Measurements from ENCODE around the gene NPLOC4.
A peak's percentile ranks its signal among the peaks of the same experiment; 100 is the strongest.

NPLOC4 gene

GRCh38 chr17:81522491-81523401 is 114.2 kb downstream of the NPLOC4 start:
- no peak overlapping the region for H3K4me3 ChIP-seq (ENCODE audit: control insufficient read depth, low read depth, low read length)
- TF ChIP-seq CTCF (IDR thresholded peaks at IDR 0.05; ENCODE audit: control insufficient read depth, insufficient read depth, low read depth, low read length, missing control alignments): no peak
- no peak for DNase-seq (ENCODE audit: low read depth)

GRCh38 chr17:81520021-81520901 is 116.7 kb downstream of the NPLOC4 start:
- no peak overlapping the region for H3K4me3 ChIP-seq (ENCODE audit: control insufficient read depth, low read depth, low read length)
- no peak for DNase-seq (ENCODE audit: low read depth)
- no peak for TF ChIP-seq CTCF (IDR thresholded peaks at IDR 0.05; ENCODE audit: control insufficient read depth, insufficient read depth, low read depth, low read length, missing control alignments)

GRCh38 chr17:81519284-81520020 is 117.5 kb downstream of the NPLOC4 start:
- no peak for DNase-seq (ENCODE audit: low read depth)
- peak overlapping the region; percentile 80 for H3K4me3 ChIP-seq (ENCODE audit: control insufficient read depth, low read depth, low read length)
- TF ChIP-seq CTCF (IDR thresholded peaks at IDR 0.05; ENCODE audit: control insufficient read depth, insufficient read depth, low read depth, low read length, missing control alignments): no peak

- no peak for TF ChIP-seq CTCF (IDR thresholded peaks at IDR 0.05; ENCODE audit: control insufficient read depth, insufficient read depth, low read depth, low read length, missing control alignments)
- peak overlapping the region; percentile 80 for H3K4me3 ChIP-seq (ENCODE audit: control insufficient read depth, low read depth, low read length)
- DNase-seq (ENCODE audit: low read depth): no peak
Measured at GRCh38 chr17:81518785-81519283, 118.1 kb downstream of the NPLOC4 start.

- peak overlapping the region; percentile 80 for H3K4me3 ChIP-seq (ENCODE audit: control insufficient read depth, low read depth, low read length)
- no peak for DNase-seq (ENCODE audit: low read depth)
- no peak for TF ChIP-seq CTCF (IDR thresholded peaks at IDR 0.05; ENCODE audit: control insufficient read depth, insufficient read depth, low read depth, low read length, missing control alignments)
Measured at GRCh38 chr17:81518113-81518784, 118.7 kb downstream of the NPLOC4 start.
